Psoas muscle (tissue), 8 donors: Measurements from ENCODE around the gene SCRN3. TPM values are rescaled to one million over a fixed set of nuclear protein-coding genes. Genes with fewer than 3 reads are reported as not detected.
A peak's percentile ranks its signal among the peaks of the same experiment; 100 is the strongest.

ENCODE experiments used
- ATAC-seq, 4 donors: fragments of 200-7000 bp; cut with Tn5 transposase; one replicate each; pipeline ENCODE4 v1.9.1; 2020; ENCODE audit warnings: moderate library complexity in 3 of 4, mild to moderate bottlenecking in 2 of 4
- DNase-seq, 2 donors: peaks; one replicate each; pipeline ENCODE4 v3.0.0-alpha.2; 2020
- H3K27ac ChIP-seq: fragments of 200-600 bp; one replicate; pipeline ENCODE4 v1.8.0; 2022
- H3K27me3 ChIP-seq, 3 donors: fragments of 200-600 bp in 1 of 3; one replicate each; pipeline versions ENCODE4 v1.6.1 to v1.8.0; 2013 to 2022; ENCODE audit warnings: low read length in 2 of 3, mild to moderate bottlenecking in 2 of 3, moderate library complexity in 1 of 3; ENCODE audit not compliant: insufficient read depth in 3 of 3
- H3K36me3 ChIP-seq, 2 donors: fragments of 200-600 bp in 1 of 2; one replicate each; pipeline versions ENCODE4 v1.6.1 to v1.8.0; 2013 to 2022; ENCODE audit warnings: low read depth in 1 of 2, mild to moderate bottlenecking in 1 of 2, moderate library complexity in 1 of 2; ENCODE audit not compliant: insufficient read depth in 1 of 2
- H3K4me1 ChIP-seq: fragments of 200-600 bp; one replicate; pipeline ENCODE4 v1.8.0; 2022
- H3K4me3 ChIP-seq: fragments of 200-600 bp; one replicate; pipeline ENCODE4 v1.8.0; 2022; ENCODE audit warnings: mild to moderate bottlenecking
- H3K9me3 ChIP-seq: fragments of 200-600 bp; one replicate; pipeline ENCODE4 v1.8.0; 2022
- CTCF ChIP-seq: fragments of 200-600 bp; IDR thresholded peaks from one replicate; pipeline ENCODE4 v1.8.0; 2022; ENCODE audit warnings: antibody characterized with exemption
- WGBS, 3 donors: extraction: QIAGEN DNeasy Blood & Tissue Kit; methylation state at CpG; one replicate each; pipeline versions ENCODE4 v1.1.6 to v1.1.7; 2013; 5-methylcytosine and 5-hydroxymethylcytosine counted together
- intact Hi-C, 2 donors: fragments of 100-400 bp; cut with DNase I; formaldehyde crosslinking; loops; one replicate each; pipeline versions ENCODE4 v1.11.0 to v1.14.2; 2022
- long read RNA-seq, 2 donors: library from polyadenylated mRNA; unstranded; transcript quantifications; one replicate each; pipeline ENCODE4 v2.0.0, GENCODE V29; 2021
- polyA plus RNA-seq, 3 donors: library from polyadenylated mRNA; stranded (reverse); fragments of 200-250 nt; gene quantifications; one replicate each; pipeline ENCODE4 v1.2.3, GENCODE V29; 2013
- total RNA-seq, 4 donors: library from RNA; stranded (reverse); fragmentation: NEBNext Ultra II Directional in 2 of 4; extraction: Animal tissue kit (Norgen Biotek cat#: 25700) in 2 of 4; gene quantifications; one replicate each; pipeline versions ENCODE4 v1.2.1 to v1.2.4, GENCODE V29; 2021 to 2023
- donor health status: healthy with polysubstance abuse.
- donor health status: DM: no; HTN: no; CAD: no; lungs with moderate emphysema.
- donor health status: Bipolar disorder and iron deficiency.
- donor health status: healthy.
- donor health status: DM: yes; HTN: yes; CAD: no.
- donor health status: DM: no; HTN: no; CAD: no.
- donor health status: DM: no; HTN: no; CAD: no.
- donor health status: DM: yes; HTN: yes; CAD: no.

Gene SCRN3
- total RNA-seq (10 to 100 TPM; 22.5 to 44.4 (median 31.2) TPM), polyA plus RNA-seq (10 to 100 TPM in 2 of 3 donors, 1 to 10 TPM in 1; 9.1 to 33.2 (median 11.0) TPM)
- long read RNA-seq, donor 1, transcript SCRN3-201 (8 exons, 3,037 nt) = major isoform, 16 of 20 reads
- long read RNA-seq, donor 1, partial matches to known transcripts = 1 of 20 reads
- long read RNA-seq, donor 1, other reads (novel, unspliced or antisense) = 3 of 20 reads
- long read RNA-seq, donor 2, transcript SCRN3-201 (8 exons, 3,037 nt) = major isoform, 12 of 24 reads
- long read RNA-seq, donor 2, partial matches to known transcripts = 2 of 24 reads
- long read RNA-seq, donor 2, other reads (novel, unspliced or antisense) = 10 of 24 reads

GRCh38 chr2:174395284-174395968 is at the start of gene SCRN3:
SCRN3 (plus strand) TSS chr2:174395730; CDS start chr2:174398284, 2,554 bp downstream.
- WGBS, 3 donors = 0 to 1% (median 0%) methylated on average over 35 of the region's 35 CpGs
- Histone ChIP-seq H3K4me3 (peak within 1 kb of the TSS; percentile 83), H3K27ac (peak within 1 kb of the TSS; percentile 88), H3K4me1 (peaks cover 22% of the 10 kb centered on the region), H3K27me3 (no peaks in the 10 kb centered on the region), H3K9me3 (no peaks in the 10 kb centered on the region), H3K36me3 (peaks cover 0 to 25% of the 10 kb centered on the region in 2 donors)
- intact Hi-C loops = no loop called here
- TF ChIP-seq CTCF = no peak
- DNase-seq = peak; percentile 63 to 86
- peak; percentile 94 to 99 (median 97) for ATAC-seq

GRCh38 chr2:174350018-174350417 is 45.5 kb upstream of the SCRN3 start:
- peaks cover 4 to 39% of the 10 kb centered on the region in 2 donors for H3K36me3 ChIP-seq
- ATAC-seq (no peak), DNase-seq (no peak)
- H3K9me3 ChIP-seq = no peaks in the 10 kb centered on the region
- no peak overlapping the region for H3K27ac ChIP-seq
- TF ChIP-seq CTCF = no peak
- H3K4me3 ChIP-seq = no peak overlapping the region
- no peaks in the 10 kb centered on the region for H3K27me3 ChIP-seq
- intact Hi-C loops = no loop called here
- 80 to 88% (median 83%) methylated on average over 2 of the region's 2 CpGs for WGBS, 3 donors
- no peaks in the 10 kb centered on the region for H3K4me1 ChIP-seq

GRCh38 chr2:174350593-174351181 is 44.8 kb upstream of the SCRN3 start:
- Histone ChIP-seq H3K9me3 (no peaks in the 10 kb centered on the region), H3K27ac (no peak overlapping the region), H3K4me3 (no peak overlapping the region), H3K27me3 (no peaks in the 10 kb centered on the region), H3K36me3 (peaks cover 4 to 39% of the 10 kb centered on the region in 2 donors), H3K4me1 (no peaks in the 10 kb centered on the region)
- DNase-seq (no peak), ATAC-seq (no peak)
- no peak for TF ChIP-seq CTCF
- intact Hi-C loops = no loop called here
- WGBS, 3 donors = 74 to 80% (median 79%) methylated on average over 2 of the region's 2 CpGs

- WGBS, 3 donors = 97 to 100% (median 99%) methylated on average over 1 of the region's 1 CpG
- no peak overlapping the region for H3K4me3 ChIP-seq
- no peaks in the 10 kb centered on the region for H3K9me3 ChIP-seq
- H3K27me3 ChIP-seq = no peaks in the 10 kb centered on the region
- intact Hi-C loops = no loop called here
- no peaks in the 10 kb centered on the region for H3K4me1 ChIP-seq
- TF ChIP-seq CTCF = no peak
- no peak overlapping the region for H3K27ac ChIP-seq
- peaks cover 4 to 34% of the 10 kb centered on the region in 2 donors for H3K36me3 ChIP-seq
- DNase-seq = no peak
- ATAC-seq = no peak
Observed at GRCh38 chr2:174353004-174353403, 42.5 kb upstream of the SCRN3 start.
